Measurements from ENCODE around the gene MBP. TPM values are rescaled to one million over a fixed set of nuclear protein-coding genes. Genes with fewer than 3 reads are reported as not detected.

The MBP gene
- total RNA-seq, 1 donor from 2014 or later: 90.6 TPM

GRCh38 chr18:77160515-77160914, 27.9 kb upstream of the MBP start:
- H3K27ac ChIP-seq: no peak overlapping the region
- H3K9me3 ChIP-seq: no peaks in the 10 kb centered on the region
- DNase-seq (no peak), ATAC-seq (no peak)
- H3K4me1 ChIP-seq: no peaks in the 10 kb centered on the region
- peaks cover 4% of the 10 kb centered on the region for H3K27me3 ChIP-seq (ENCODE audit: low read depth)
- intact Hi-C loops (cut with DNase I): no loop called here
- no peaks in the 10 kb centered on the region for H3K36me3 ChIP-seq
- no peak for TF ChIP-seq CTCF (IDR thresholded peaks at IDR 0.05)
- no peak overlapping the region for H3K4me3 ChIP-seq

GRCh38 chr18:77157312-77157711, 24.7 kb upstream of the MBP start:
- no peaks in the 10 kb centered on the region for H3K36me3 ChIP-seq
- no peaks in the 10 kb centered on the region for H3K9me3 ChIP-seq
- H3K4me1 ChIP-seq: no peaks in the 10 kb centered on the region
- intact Hi-C loops (cut with DNase I): no loop called here
- no peak for ATAC-seq
- no peak overlapping the region for H3K4me3 ChIP-seq
- H3K27me3 ChIP-seq (ENCODE audit: low read depth): no peaks in the 10 kb centered on the region
- H3K27ac ChIP-seq: no peak overlapping the region
- no peak for TF ChIP-seq CTCF (IDR thresholded peaks at IDR 0.05)
- no peak for DNase-seq

GRCh38 chr18:77155031-77155430, 22.4 kb upstream of the MBP start:
- DNase-seq (no peak), ATAC-seq (no peak)
- H3K27me3 ChIP-seq (ENCODE audit: low read depth): no peaks in the 10 kb centered on the region
- no peak overlapping the region for H3K4me3 ChIP-seq
- no peak overlapping the region for H3K27ac ChIP-seq
- intact Hi-C loops (cut with DNase I): no loop called here
- no peaks in the 10 kb centered on the region for H3K4me1 ChIP-seq
- no peak for TF ChIP-seq CTCF (IDR thresholded peaks at IDR 0.05)
- H3K36me3 ChIP-seq: no peaks in the 10 kb centered on the region
- no peaks in the 10 kb centered on the region for H3K9me3 ChIP-seq

- ATAC-seq: no peak
- H3K27ac ChIP-seq: no peak overlapping the region
These were observed 20.8 kb upstream of the MBP start for GRCh38 chr18:77153404-77153803.

GRCh38 chr18:77151772-77152520, 19.4 kb upstream of the MBP start:
- Histone ChIP-seq H3K27ac (no peak overlapping the region), H3K27me3 (ENCODE audit: low read depth) (no peaks in the 10 kb centered on the region), H3K36me3 (no peaks in the 10 kb centered on the region), H3K4me1 (no peaks in the 10 kb centered on the region), H3K4me3 (no peak overlapping the region), H3K9me3 (no peaks in the 10 kb centered on the region)
- intact Hi-C loops (cut with DNase I): no loop called here
- DNase-seq: no peak
- no peak for TF ChIP-seq CTCF (IDR thresholded peaks at IDR 0.05)
- ATAC-seq: no peak

More at GRCh38 chr18:77153404-77153803, 20.8 kb upstream of the MBP start:
- H3K36me3 ChIP-seq: no peaks in the 10 kb centered on the region
- H3K4me3 ChIP-seq: no peak overlapping the region
- H3K27me3 ChIP-seq (ENCODE audit: low read depth): no peaks in the 10 kb centered on the region
- no peak for TF ChIP-seq CTCF (IDR thresholded peaks at IDR 0.05)
- H3K4me1 ChIP-seq: no peaks in the 10 kb centered on the region
- no peak for DNase-seq
- no peaks in the 10 kb centered on the region for H3K9me3 ChIP-seq
- intact Hi-C loops (cut with DNase I): no loop called here

All from lower lobe of right lung (tissue), 2 donors.